HG03159 (cell line): ENCODE measurements around the gene SLC24A4.

Source experiments
- ATAC-seq: cut with Tn5 transposase; IDR thresholded peaks from one replicate; pipeline ENCODE4 v1.9.1; 2021; ENCODE audit warnings: mild to moderate bottlenecking, moderate library complexity; ENCODE audit not compliant: unreplicated experiment

Gene SLC24A4

GRCh38 chr14:92455231-92455630 lies 132.3 kb downstream of the SLC24A4 start:
- no peak for ATAC-seq

- no peak for ATAC-seq
Observed at GRCh38 chr14:92456215-92457015, 133.4 kb downstream of the SLC24A4 start.

DNA sequence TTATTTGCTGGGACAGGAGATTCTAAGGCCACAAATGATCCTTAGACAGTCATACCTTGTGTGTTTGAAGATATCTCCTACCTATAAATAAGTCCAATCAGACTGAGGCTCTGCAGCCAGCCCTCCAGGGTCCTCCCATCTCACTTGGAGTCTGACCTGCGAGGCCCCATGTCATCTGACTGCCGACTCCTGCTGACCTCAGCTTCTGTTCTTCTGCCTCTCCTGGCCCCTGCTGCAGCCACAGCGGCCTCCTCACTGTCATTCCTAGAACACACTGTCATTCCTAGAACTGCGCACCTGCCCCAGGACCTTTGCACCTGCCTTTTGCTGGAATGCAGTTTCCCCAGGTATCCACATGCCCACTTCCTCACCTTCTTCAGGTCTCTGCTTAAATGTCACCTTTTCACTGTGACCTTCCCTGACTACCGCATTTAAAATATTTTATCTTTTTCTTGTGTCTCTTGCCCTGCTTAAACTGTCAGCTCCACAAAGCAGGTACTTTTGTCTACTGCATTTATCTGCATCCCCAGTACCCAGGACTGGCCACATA lies 134.1 kb downstream of the SLC24A4 start:
- ATAC-seq = no peak

- ATAC-seq = no peak
Observed at GRCh38 chr14:92458136-92459029, 135.4 kb downstream of the SLC24A4 start.

- no peak for ATAC-seq
Observed at GRCh38 chr14:92459030-92459949, 136.3 kb downstream of the SLC24A4 start.

DNA sequence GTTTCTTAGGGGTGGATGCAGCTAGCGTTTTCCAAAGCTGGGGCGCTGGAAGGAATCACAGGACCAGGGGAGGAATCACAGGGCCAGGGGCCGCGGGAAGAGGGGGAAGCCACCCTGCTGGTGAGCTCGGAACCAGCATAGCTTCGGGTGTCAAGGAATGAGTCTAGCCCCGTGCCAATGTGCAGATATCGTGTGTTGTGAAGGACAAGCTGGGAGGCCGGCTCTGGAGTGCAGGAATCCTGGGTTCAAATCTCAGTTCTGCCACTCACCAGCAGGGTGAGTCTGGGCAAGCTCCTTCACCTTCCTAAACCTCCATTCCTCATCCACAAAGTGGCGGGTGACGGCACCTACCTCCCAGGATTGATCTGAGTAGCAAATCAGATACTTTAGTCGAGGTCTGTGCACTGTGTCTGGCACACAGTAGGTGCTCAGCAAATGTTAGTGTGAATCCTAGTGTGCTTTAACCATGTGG lies 137.0 kb downstream of the SLC24A4 start:
- no peak for ATAC-seq

- no peak for ATAC-seq
Observed at GRCh38 chr14:92460541-92460915, 137.6 kb downstream of the SLC24A4 start.

DNA sequence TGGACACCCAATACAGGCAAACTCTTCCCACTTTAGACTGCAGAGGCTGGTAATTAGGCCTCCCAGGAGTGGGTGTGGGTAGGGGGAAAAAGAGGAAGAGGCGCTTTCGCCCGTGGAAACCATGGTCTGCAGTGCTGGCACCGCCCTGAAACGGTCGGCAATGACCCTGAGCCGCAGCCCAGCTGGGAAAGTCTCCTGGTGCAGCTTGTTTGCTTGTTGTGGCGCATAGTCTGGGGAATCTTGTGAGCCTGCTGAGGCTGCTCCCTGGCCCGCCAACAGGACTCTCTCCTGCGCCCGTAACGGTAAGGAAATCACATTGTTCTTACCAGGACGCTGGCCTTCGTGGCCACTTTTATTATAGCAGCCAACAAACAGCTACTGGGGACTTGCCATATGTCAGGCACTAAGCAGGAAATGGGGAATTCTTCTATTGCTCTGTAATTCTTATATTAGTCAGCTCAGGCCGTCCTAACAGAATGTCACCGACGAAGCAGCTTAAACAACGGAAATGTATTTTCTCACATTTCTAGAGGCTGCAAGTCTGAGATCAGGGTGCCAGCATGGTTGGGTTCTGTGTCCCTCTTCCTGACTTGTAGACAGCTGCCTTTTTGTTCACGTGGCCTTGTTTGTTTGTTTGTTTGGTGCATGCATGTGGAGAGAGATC lies 138.1 kb downstream of the SLC24A4 start:
- no peak for ATAC-seq

DNA sequence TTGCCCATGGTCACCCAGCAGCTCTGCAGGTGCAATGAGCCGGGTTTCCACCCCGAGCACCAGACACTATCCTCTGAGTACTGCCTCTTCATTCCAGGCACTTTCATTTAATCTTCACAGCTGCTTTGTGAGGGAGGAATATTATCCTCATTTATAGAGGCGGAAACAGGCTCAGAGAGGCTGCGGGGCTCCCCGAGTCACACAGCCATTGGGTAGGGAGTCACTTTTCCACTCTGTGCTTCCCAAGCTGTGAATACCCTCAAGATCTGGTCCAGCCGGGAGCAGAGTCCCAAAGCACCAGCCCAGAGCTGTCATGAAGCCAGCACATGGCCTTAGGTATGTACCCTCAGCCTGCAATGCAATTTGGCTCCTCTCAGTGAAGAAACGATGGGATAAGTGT lies 138.9 kb downstream of the SLC24A4 start:
- no peak for ATAC-seq

GRCh38 chr14:92462568-92462967 lies 139.6 kb downstream of the SLC24A4 start:
- ATAC-seq = no peak

GRCh38 chr14:92463141-92463540 lies 140.2 kb downstream of the SLC24A4 start:
- ATAC-seq = no peak

- ATAC-seq = no peak
Observed at GRCh38 chr14:92464156-92464555, 141.2 kb downstream of the SLC24A4 start.

- no peak for ATAC-seq
Observed at GRCh38 chr14:92464716-92465115, 141.8 kb downstream of the SLC24A4 start.

GRCh38 chr14:92465353-92466055 lies 142.5 kb downstream of the SLC24A4 start:
- ATAC-seq = no peak

- ATAC-seq = no peak
Observed at GRCh38 chr14:92466059-92466458, 143.1 kb downstream of the SLC24A4 start.

DNA sequence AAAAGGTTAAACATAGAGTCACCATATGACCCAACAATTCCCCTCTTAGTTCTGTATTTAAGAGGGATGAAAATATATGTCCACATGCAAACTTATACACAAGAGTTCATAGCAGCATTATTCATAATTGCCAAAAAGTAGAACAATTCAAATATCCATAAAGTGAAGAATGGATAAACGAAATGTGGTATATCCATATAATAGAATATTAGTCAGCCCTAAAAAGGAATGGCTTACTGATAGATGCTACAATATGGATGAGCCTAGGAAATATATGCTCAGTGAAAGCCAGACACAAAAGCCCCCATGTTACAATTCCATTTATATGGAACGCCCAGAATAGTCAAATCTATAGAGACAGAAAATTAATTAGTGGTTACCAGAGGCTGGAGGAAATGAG lies 146.6 kb downstream of the SLC24A4 start:
- no peak for ATAC-seq

GRCh38 chr14:92470215-92470614 lies 147.2 kb downstream of the SLC24A4 start:
- no peak for ATAC-seq

DNA sequence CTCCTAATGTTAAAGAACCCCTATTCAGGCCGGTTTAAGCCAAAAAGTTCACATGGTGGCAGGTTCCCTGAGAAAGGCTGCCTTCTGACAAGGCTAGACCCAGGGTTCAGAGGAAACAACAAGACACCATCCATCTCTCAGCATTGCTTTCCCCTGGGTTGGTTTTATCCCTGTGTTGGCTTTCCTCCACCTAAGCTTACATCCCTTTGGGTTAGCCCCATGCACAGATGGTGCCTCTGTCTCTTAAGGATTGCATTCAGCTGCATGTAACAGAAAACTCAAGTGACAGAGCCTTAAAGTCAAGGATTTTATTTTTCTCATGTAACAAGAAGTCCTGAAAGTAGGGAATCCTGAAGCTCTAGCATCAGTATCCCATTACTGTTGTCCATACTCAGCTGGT lies 147.8 kb downstream of the SLC24A4 start:
- ATAC-seq = no peak

GRCh38 chr14:92471919-92472318 lies 149.0 kb downstream of the SLC24A4 start:
- ATAC-seq = no peak
